ENCODE measurements around the gene PAGE4.

GRCh38 chrX:49816435-49816834 lies 12.7 kb upstream of the PAGE4 start:
- TF ChIP-seq POLR2A (IDR thresholded peaks at IDR 0.05) (no peak), POLR2AphosphoS5 (IDR thresholded peaks at IDR 0.05) (no peak)
- TF ChIP-seq, protein P1, sequence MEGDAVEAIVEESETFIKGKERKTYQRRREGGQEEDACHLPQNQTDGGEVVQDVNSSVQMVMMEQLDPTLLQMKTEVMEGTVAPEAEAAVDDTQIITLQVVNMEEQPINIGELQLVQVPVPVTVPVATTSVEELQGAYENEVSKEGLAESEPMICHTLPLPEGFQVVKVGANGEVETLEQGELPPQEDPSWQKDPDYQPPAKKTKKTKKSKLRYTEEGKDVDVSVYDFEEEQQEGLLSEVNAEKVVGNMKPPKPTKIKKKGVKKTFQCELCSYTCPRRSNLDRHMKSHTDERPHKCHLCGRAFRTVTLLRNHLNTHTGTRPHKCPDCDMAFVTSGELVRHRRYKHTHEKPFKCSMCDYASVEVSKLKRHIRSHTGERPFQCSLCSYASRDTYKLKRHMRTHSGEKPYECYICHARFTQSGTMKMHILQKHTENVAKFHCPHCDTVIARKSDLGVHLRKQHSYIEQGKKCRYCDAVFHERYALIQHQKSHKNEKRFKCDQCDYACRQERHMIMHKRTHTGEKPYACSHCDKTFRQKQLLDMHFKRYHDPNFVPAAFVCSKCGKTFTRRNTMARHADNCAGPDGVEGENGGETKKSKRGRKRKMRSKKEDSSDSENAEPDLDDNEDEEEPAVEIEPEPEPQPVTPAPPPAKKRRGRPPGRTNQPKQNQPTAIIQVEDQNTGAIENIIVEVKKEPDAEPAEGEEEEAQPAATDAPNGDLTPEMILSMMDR (IDR thresholded peaks at IDR 0.05): no peak

Measured in prostate gland (tissue), 2 donors.